VCaP (cell line): ENCODE results near the gene PRKCSH.

Experiments used
- H3K27ac ChIP-seq: fragments of 450-650 bp; 2 replicates; pipeline ENCODE4 v1.5.1; 2017
- TF ChIP-seq, protein P1 (sequence below): fragments of 450-650 bp; conservative IDR thresholded peaks from 2 replicates; pipeline ENCODE4 v1.5.1; 2017; ENCODE audit warnings: mild to moderate bottlenecking, moderate library complexity

The PRKCSH gene

DNA sequence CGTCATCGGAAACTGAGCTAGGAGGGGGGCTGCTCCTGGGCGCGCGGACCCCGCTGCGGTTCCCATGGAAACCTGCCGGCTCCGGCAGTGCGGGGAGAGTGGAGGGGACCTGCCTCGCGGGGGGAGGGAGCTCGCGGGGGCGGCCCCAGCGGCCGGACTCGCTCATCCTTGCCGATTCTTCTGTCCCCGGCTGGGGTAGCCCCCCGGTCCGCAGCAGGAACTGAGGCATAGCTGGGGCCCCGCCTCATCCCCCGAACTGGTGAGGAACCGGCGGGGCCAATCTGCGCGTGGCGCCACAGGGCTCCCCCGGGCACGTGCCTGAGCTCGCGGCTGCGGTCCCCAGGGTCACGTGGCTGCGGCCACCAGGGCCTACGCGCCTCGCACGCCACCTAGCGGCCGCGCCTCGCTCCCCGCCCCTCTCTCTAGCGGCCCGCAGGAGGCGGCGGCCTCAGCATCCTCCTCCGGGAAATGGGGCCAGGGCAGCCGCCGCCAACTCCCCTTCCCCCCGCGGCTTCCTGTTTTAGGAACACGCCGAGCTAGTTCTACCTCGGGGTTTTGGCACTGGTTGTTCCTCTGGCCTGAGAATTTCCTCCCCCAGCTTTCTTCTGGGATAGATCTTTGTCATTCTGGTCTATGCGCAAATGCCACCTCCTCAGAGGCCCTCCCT is 47.1 kb downstream of the PRKCSH start:
- H3K27ac ChIP-seq: peak overlapping the region; percentile 83
- TF ChIP-seq, protein P1, sequence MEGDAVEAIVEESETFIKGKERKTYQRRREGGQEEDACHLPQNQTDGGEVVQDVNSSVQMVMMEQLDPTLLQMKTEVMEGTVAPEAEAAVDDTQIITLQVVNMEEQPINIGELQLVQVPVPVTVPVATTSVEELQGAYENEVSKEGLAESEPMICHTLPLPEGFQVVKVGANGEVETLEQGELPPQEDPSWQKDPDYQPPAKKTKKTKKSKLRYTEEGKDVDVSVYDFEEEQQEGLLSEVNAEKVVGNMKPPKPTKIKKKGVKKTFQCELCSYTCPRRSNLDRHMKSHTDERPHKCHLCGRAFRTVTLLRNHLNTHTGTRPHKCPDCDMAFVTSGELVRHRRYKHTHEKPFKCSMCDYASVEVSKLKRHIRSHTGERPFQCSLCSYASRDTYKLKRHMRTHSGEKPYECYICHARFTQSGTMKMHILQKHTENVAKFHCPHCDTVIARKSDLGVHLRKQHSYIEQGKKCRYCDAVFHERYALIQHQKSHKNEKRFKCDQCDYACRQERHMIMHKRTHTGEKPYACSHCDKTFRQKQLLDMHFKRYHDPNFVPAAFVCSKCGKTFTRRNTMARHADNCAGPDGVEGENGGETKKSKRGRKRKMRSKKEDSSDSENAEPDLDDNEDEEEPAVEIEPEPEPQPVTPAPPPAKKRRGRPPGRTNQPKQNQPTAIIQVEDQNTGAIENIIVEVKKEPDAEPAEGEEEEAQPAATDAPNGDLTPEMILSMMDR: peak; percentile 98

DNA sequence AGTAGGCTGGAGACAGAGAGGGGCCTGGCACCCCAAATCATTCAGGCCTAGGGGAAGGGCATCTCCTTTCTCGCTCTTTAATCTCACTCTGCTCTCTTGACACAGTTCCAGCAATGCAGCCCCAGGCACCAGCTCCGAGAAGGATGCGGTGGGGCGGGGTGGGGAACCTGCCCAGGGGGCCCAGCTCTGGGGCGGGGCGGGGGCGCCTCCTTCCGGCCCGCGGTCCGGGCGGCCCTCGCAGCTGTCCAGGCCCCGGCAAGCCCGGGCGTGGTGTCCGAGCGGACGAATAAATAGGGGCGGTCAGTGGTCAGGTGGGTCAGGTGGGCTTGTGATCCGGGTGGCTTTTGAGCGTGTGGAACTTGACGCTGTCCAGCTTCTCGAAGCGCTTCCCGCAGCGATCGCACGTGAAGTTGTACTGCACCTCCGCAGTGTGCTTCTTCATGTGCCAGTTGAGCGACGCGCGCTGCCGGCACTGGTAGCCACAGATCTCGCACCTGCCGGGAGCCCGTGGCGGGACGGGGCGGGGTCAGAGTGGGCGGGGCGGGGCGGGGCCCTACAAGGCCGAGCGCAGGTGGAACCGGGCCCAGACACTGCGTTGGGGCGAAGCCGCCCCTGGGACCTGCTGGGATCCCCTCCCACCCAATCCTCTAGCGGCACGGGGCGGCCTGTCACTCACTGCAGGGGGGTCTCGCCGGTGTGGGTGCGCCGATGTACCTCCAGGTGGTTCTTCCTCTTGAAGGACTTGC is 48.1 kb downstream of the PRKCSH start:
- H3K27ac ChIP-seq: peak overlapping the region; percentile 83
- TF ChIP-seq, protein P1: no peak

DNA sequence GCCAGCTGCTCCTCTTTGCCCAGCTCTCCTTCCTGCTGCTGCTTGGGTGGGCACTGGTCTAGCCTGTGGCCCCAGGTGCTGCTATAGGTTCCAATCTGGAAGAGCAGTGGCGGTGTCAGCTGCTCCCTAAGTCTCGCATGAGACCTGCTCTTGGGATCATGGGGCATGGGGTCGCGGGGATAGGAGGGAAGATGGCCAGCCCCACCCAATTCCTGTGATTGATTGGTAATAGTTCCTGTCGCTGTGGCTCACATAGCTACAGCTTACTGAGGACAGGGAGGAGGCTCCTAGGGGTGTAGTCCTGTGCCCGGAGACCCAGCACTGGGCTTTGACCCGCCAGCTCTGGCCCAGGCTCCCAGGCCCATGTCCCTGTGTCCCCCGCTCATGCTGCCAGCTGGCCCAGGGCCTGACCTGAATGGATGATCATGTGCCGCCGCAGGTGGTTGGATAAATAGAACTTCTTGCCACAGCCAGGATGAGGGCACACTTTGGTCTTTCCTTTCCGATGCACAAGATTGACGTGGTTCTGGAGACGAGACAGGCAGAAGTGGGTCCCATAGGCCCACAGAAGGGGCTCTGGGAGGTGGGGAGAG is 49.9 kb downstream of the PRKCSH start:
- TF ChIP-seq, protein P1: no peak
- H3K27ac ChIP-seq: no peak overlapping the region

DNA sequence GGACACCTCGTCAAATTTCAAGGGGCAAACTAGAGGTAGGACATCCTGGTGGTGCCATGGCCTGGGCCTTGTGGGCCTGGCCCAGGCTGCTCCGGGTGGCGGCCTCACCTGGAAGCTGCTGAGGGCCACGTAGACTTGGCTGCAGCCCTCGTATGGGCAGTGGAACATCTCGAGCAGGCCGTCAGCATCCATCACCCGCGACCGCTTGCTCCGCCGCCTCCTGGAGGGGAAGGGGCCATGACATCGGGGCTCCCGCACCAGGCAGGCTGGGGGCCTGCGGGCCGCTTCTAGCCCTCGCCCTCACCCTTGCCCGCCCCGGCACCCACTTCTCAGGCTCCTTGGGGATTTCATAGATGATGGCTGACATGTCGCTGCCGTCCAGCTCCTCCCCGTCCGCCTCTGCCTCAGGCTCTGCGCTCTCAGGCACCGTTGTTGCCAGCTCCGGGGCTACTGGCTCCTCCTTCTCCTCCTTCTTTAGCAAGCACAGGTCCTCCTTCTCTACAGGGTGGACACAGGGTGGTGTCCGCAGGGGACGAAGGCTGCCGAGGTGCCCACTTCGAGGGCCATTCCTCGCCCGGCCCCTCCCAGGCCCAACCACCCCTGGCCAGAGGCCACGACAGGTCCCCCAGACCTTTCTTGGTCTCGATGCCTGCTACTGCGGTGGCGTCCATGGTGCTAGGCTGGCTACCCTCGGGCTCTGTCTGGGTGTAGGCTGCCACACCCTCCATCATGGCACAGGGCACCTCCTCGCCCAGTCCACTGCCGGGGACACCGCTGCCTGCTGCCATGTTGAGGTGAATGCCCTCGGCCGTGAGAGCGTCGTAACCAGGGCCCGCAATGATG is 51.4 kb downstream of the PRKCSH start:
- TF ChIP-seq, protein P1: no peak
- no peak overlapping the region for H3K27ac ChIP-seq

DNA sequence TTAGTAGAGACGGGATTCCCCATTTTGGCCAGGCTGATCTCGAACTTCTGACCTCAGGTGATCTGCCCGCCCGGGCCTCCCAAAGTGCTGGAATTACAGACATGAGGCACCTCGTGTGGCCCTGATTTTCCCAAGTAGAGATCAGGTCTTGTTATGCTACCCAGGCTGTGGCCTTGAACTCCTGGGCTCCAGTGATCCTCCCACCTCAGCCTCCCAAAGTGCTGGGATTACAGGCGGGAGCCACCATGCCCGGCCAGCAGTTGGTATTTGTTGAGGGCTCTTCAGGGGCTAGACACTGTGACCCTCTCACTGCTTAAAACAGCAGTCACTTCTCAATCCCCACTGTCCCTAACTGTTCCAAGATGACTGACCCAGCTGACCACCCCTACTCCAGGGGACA is 53.9 kb downstream of the PRKCSH start:
- H3K27ac ChIP-seq: no peak overlapping the region
- TF ChIP-seq, protein P1: no peak

DNA sequence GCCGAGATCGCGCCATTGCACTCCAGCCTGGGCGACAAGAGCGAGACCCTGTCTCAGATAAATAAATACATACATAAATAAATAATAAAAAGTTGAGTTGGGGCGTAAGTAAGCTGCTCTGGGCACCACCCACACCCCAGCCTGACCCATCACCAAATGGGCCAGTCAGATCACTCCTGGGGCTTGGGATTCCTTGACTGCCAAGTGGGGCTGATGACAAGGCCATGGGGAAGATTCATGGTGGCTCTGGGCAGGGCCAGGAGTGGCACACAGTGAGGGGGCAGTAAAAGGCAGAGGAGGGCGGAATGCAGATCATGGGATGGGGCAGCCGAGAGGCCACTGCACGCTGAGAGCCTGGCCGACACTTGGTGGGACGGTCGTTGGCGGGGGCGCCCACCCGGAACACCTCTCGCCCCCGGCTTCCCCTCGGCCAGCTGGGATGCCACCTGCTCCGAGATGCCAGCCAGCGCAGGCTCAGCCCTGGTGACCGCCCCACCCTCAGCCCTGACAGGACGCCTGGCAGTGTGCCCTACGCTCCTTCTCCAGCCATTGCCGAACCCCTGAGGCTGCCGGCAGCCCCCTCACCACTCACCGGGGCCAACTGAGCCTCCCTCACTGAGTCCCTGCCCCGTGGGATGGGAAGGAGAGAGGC is 59.3 kb downstream of the PRKCSH start:
- no peak overlapping the region for H3K27ac ChIP-seq
- TF ChIP-seq, protein P1: no peak
